ENCODE measurements around the gene KLHL11. TPM values are rescaled to one million over a fixed set of nuclear protein-coding genes. Genes with fewer than 3 reads are reported as not detected.
A peak's percentile ranks its signal among the peaks of the same experiment; 100 is the strongest.

KLHL11 gene
- total RNA-seq, 6 experiments from 2014 or later = 13.4 to 16.2 (median 15.7) TPM

GRCh38 chr17:41870627-41871026 lies 5.4 kb upstream of the KLHL11 start:
- no peaks in the 10 kb centered on the region for H3K9me3 Mint-ChIP-seq
- H3K4me1 Mint-ChIP-seq (ENCODE audit: low read depth) = 0 out of 2 replicates have a peak, but pooled peaks cover under 1% of the 10 kb centered on the region
- TF ChIP-seq, protein P1, sequence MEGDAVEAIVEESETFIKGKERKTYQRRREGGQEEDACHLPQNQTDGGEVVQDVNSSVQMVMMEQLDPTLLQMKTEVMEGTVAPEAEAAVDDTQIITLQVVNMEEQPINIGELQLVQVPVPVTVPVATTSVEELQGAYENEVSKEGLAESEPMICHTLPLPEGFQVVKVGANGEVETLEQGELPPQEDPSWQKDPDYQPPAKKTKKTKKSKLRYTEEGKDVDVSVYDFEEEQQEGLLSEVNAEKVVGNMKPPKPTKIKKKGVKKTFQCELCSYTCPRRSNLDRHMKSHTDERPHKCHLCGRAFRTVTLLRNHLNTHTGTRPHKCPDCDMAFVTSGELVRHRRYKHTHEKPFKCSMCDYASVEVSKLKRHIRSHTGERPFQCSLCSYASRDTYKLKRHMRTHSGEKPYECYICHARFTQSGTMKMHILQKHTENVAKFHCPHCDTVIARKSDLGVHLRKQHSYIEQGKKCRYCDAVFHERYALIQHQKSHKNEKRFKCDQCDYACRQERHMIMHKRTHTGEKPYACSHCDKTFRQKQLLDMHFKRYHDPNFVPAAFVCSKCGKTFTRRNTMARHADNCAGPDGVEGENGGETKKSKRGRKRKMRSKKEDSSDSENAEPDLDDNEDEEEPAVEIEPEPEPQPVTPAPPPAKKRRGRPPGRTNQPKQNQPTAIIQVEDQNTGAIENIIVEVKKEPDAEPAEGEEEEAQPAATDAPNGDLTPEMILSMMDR (IDR thresholded peaks at IDR 0.05) = no peak
- peak overlapping the region; percentile 19 for H3K27ac Mint-ChIP-seq
- peaks cover 42% of the 10 kb centered on the region for H3K36me3 Mint-ChIP-seq (ENCODE audit: low read depth)
- no peak for DNase-seq
- H3K27me3 Mint-ChIP-seq (ENCODE audit: insufficient read depth) = no peaks in the 10 kb centered on the region
- no peak overlapping the region for H3K4me3 Mint-ChIP-seq

DNA sequence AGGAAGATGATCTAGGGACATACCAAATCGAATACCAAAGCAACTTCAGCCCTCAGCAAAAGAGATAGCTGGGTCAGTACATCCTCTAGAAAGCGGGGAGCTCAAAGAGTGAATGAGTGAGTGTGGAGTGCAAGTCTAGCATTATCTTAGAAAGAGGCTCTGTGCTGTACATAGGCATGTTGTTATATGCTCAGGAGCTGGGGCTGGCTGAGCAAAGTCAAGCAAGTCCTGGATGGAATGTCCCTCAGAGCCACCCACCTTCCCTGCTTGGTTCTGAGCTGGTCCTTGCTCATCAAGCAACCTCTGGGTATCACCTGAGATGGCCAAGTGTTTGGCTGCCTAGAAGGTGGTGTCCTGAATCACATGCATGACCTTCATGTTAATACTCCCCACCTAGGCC lies 4.9 kb upstream of the KLHL11 start:
- H3K4me3 Mint-ChIP-seq = no peak overlapping the region
- DNase-seq = no peak
- H3K27ac Mint-ChIP-seq = no peak overlapping the region
- no peaks in the 10 kb centered on the region; the same call in 1 of the 2 replicates for H3K27me3 Mint-ChIP-seq (ENCODE audit: insufficient read depth)
- TF ChIP-seq, protein P1 (IDR thresholded peaks at IDR 0.05) = no peak
- peaks cover 42% of the 10 kb centered on the region for H3K36me3 Mint-ChIP-seq (ENCODE audit: low read depth)
- H3K4me1 Mint-ChIP-seq (ENCODE audit: low read depth) = 0 out of 2 replicates have a peak, but pooled peaks cover 4% of the 10 kb centered on the region
- no peaks in the 10 kb centered on the region for H3K9me3 Mint-ChIP-seq

- H3K9me3 Mint-ChIP-seq = no peaks in the 10 kb centered on the region
- H3K27me3 Mint-ChIP-seq (ENCODE audit: insufficient read depth) = no peaks in the 10 kb centered on the region; the same call in 1 of the 2 replicates
- H3K36me3 Mint-ChIP-seq (ENCODE audit: low read depth) = peaks cover 42% of the 10 kb centered on the region
- no peak for DNase-seq
- TF ChIP-seq, protein P1 (IDR thresholded peaks at IDR 0.05) = no peak
- H3K27ac Mint-ChIP-seq = no peak overlapping the region
- H3K4me3 Mint-ChIP-seq = no peak overlapping the region
- 0 out of 2 replicates have a peak, but pooled peaks cover 4% of the 10 kb centered on the region for H3K4me1 Mint-ChIP-seq (ENCODE audit: low read depth)
Measured at GRCh38 chr17:41869426-41869825, 4.2 kb upstream of the KLHL11 start.

- no peaks in the 10 kb centered on the region; the same call in 1 of the 2 replicates for H3K27me3 Mint-ChIP-seq (ENCODE audit: insufficient read depth)
- no peaks in the 10 kb centered on the region for H3K9me3 Mint-ChIP-seq
- no peak for DNase-seq
- TF ChIP-seq, protein P1 (IDR thresholded peaks at IDR 0.05) = no peak
- no peak overlapping the region; the same call in 1 of the 2 replicates for H3K27ac Mint-ChIP-seq
- H3K4me1 Mint-ChIP-seq (ENCODE audit: low read depth) = 0 out of 2 replicates have a peak, but pooled peaks cover 4% of the 10 kb centered on the region
- H3K36me3 Mint-ChIP-seq (ENCODE audit: low read depth) = peaks cover 42% of the 10 kb centered on the region
- H3K4me3 Mint-ChIP-seq = no peak overlapping the region
Measured at GRCh38 chr17:41868568-41868967, 3.3 kb upstream of the KLHL11 start.

- H3K27me3 Mint-ChIP-seq (ENCODE audit: insufficient read depth) = no peaks in the 10 kb centered on the region; the same call in none of the 2 replicates
- TF ChIP-seq, protein P1 (IDR thresholded peaks at IDR 0.05) = no peak
- peaks cover 21% of the 10 kb centered on the region for H3K36me3 Mint-ChIP-seq (ENCODE audit: low read depth)
- H3K4me3 Mint-ChIP-seq = no peak overlapping the region; the same call in 1 of the 2 replicates
- H3K27ac Mint-ChIP-seq = peak overlapping the region; percentile 78
- peaks cover 16% of the 10 kb centered on the region for H3K4me1 Mint-ChIP-seq (ENCODE audit: low read depth)
- H3K9me3 Mint-ChIP-seq = no peaks in the 10 kb centered on the region
- DNase-seq = no peak
Measured at GRCh38 chr17:41865596-41865893, 322 bp upstream of the KLHL11 start.

- Mint-ChIP-seq H3K4me1 (ENCODE audit: low read depth) (peaks cover 19% of the 10 kb centered on the region), H3K27me3 (ENCODE audit: insufficient read depth) (no peaks in the 10 kb centered on the region; the same call in none of the 2 replicates), H3K4me3 (no peak overlapping the region), H3K36me3 (ENCODE audit: low read depth) (peaks cover 20% of the 10 kb centered on the region; the same call in 1 of the 2 replicates), H3K27ac (no peak overlapping the region), H3K9me3 (no peaks in the 10 kb centered on the region)
- DNase-seq = no peak
- TF ChIP-seq, protein P1 (IDR thresholded peaks at IDR 0.05) = no peak
Measured at GRCh38 chr17:41864498-41864835, 756 bp downstream of the KLHL11 start.
